MCF 10A (cell line): Measurements from ENCODE around the gene RGS17. TPM values are rescaled to one million over a fixed set of nuclear protein-coding genes. Genes with fewer than 3 reads are reported as not detected.
"Not testable (repeated sequence)": the region's sequence is repeated elsewhere in the genome, so short reads cannot be mapped to it uniquely, and the experiment has no call there.

ENCODE experiments used
- BruUV-seq: library from RNA; stranded (reverse); fragments of 400-500 nt; replicated peaks from 2 replicates; lab custom pipeline; 2021; lab: Mats Ljungman, UMichigan
- CTCF ChIA-PET: fragments of 300-600 bp; sonication (Branson Sonifier 250); formaldehyde crosslinking; extraction: SDS; loops from one replicate; lab custom pipeline; 2021; ENCODE audit warnings: antibody characterized with exemption, inconsistent platforms; lab: Yijun Ruan, JAX
- POLR2A ChIA-PET: fragments of 300-600, 350-650 bp; sonication (Branson Sonifier 250); formaldehyde crosslinking; extraction: SDS; loops from one replicate; lab custom pipeline; 2020; ENCODE audit warnings: antibody characterized with exemption, inconsistent platforms; lab: Yijun Ruan, JAX
- DNase-seq: peaks from one replicate; pipeline ENCODE4 v3.0.0-alpha.2; 2018; ENCODE audit not compliant: unreplicated experiment
- H3K27ac Mint-ChIP-seq: one replicate; pipeline ENCODE4 v1.8.0; 2022; ENCODE audit warnings: mild to moderate bottlenecking, low read depth, mixed read lengths; ENCODE audit not compliant: unreplicated experiment
- H3K27me3 Mint-ChIP-seq: one replicate; pipeline ENCODE4 v1.8.0; 2022; ENCODE audit warnings: mixed read lengths; ENCODE audit not compliant: insufficient read depth, unreplicated experiment
- H3K36me3 Mint-ChIP-seq: one replicate; pipeline ENCODE4 v1.8.0; 2022; ENCODE audit warnings: mild to moderate bottlenecking, moderate library complexity, mixed read lengths; ENCODE audit not compliant: insufficient read depth, unreplicated experiment
- H3K4me1 Mint-ChIP-seq: one replicate; pipeline ENCODE4 v1.8.0; 2022; ENCODE audit warnings: mixed read lengths; ENCODE audit not compliant: insufficient read depth, unreplicated experiment
- H3K4me3 Mint-ChIP-seq: one replicate; pipeline ENCODE4 v1.8.0; 2022; ENCODE audit warnings: mild to moderate bottlenecking, moderate library complexity, mixed read lengths; ENCODE audit not compliant: unreplicated experiment
- H3K9me3 Mint-ChIP-seq: one replicate; pipeline ENCODE4 v1.8.0; 2022; ENCODE audit warnings: mixed read lengths; ENCODE audit not compliant: unreplicated experiment
- CTCF ChIP-seq: fragments of 200-600 bp; IDR thresholded peaks from one replicate; pipeline ENCODE4 v1.8.0; 2022; ENCODE audit warnings: antibody characterized with exemption, mild to moderate bottlenecking; ENCODE audit not compliant: unreplicated experiment
- intact Hi-C: fragments of 100-400 bp; cut with micrococcal nuclease; formaldehyde crosslinking; loops from 2 replicates; pipeline ENCODE4 v1.14.1; 2022
- total RNA-seq: library from RNA; stranded (reverse); gene quantifications from 2 replicates; pipeline ENCODE4 v1.2.3, GENCODE V29; 2022

RGS17 gene
- total RNA-seq, 1 experiment from 2014 or later: 2.5 TPM

- peaks cover 29% of the 10 kb centered on the region for H3K4me1 Mint-ChIP-seq
- no peaks in the 10 kb centered on the region for H3K27me3 Mint-ChIP-seq
- intact Hi-C loops: no loop called here
- CTCF ChIA-PET: interaction anchor here (0.5 to 0.6 kb wide), 2 partner anchors 29 to 85 kb away, joined by 3 read pairs; no protein-coding TSS in a partner anchor
- DNase-seq: peak; percentile 97
- POLR2A ChIA-PET: interaction anchor here (0.7 to 8.0 kb wide), 10 partner anchors 12 to 427 kb away, joined by 3 to 100 read pairs (median 4); partner anchors contain the start of gene FBXO5
- H3K36me3 Mint-ChIP-seq: peaks cover 28% of the 10 kb centered on the region
- H3K9me3 Mint-ChIP-seq: no peaks in the 10 kb centered on the region
- TF ChIP-seq CTCF: no peak
- H3K4me3 Mint-ChIP-seq: peak within 1 kb of the TSS; percentile 99
- peak within 1 kb of the TSS; percentile 97 for H3K27ac Mint-ChIP-seq
- TSS peak; percentile 76 for BruUV-seq
Measured at GRCh38 chr6:153002613-153003365, 128.3 kb downstream of the RGS17 start, which contains the start of gene MTRF1L. TSS of gene MTRF1L (minus strand) at chr6:153002709. CDS start at chr6:153002685, 24 bp downstream.

GRCh38 chr6:153001767-153002612, 129.1 kb downstream of the RGS17 start:
- H3K27me3 Mint-ChIP-seq: no peaks in the 10 kb centered on the region
- intact Hi-C loops: no loop called here
- H3K27ac Mint-ChIP-seq: peak overlapping the region; percentile 97
- H3K4me1 Mint-ChIP-seq: peaks cover 32% of the 10 kb centered on the region
- CTCF ChIA-PET: interaction anchor here (0.5 to 0.6 kb wide), 2 partner anchors 28 to 324 kb away, joined by 3 read pairs; no protein-coding TSS in a partner anchor
- TF ChIP-seq CTCF: no peak
- peak; percentile 27 for DNase-seq
- BruUV-seq: TSS peak; percentile 63
- no peaks in the 10 kb centered on the region for H3K9me3 Mint-ChIP-seq
- peaks cover 35% of the 10 kb centered on the region for H3K36me3 Mint-ChIP-seq
- H3K4me3 Mint-ChIP-seq: peak overlapping the region; percentile 99
- POLR2A ChIA-PET: interaction anchor here (1.3 to 8.0 kb wide), 5 partner anchors 11 to 24 kb away, joined by 4 to 100 read pairs (median 17); partner anchors contain the start of gene FBXO5

GRCh38 chr6:153000790-153001189, 130.3 kb downstream of the RGS17 start:
- H3K27me3 Mint-ChIP-seq, H3K9me3 Mint-ChIP-seq, BruUV-seq, intact Hi-C loops, DNase-seq: not testable (repeated sequence)
- Mint-ChIP-seq H3K36me3 (peaks cover 42% of the 10 kb centered on the region), H3K27ac (peak overlapping the region; percentile 97), H3K4me1 (peaks cover 37% of the 10 kb centered on the region), H3K4me3 (peak overlapping the region; percentile 99)
- POLR2A ChIA-PET: interaction anchor here (0.5 to 8.0 kb wide), 7 partner anchors 10 to 600 kb away, joined by 3 to 100 read pairs (median 4); partner anchors contain the start of gene FBXO5
- CTCF ChIA-PET: interaction anchor here (0.7 kb wide), 2 partner anchors 10 to 52 kb away, joined by 3 read pairs; no protein-coding TSS in a partner anchor

GRCh38 chr6:153000243-153000642, 130.8 kb downstream of the RGS17 start:
- peaks cover 42% of the 10 kb centered on the region for H3K36me3 Mint-ChIP-seq
- peak overlapping the region; percentile 13 for H3K27ac Mint-ChIP-seq
- no TSS peak for BruUV-seq
- CTCF ChIA-PET: interaction anchor here (0.7 to 1.4 kb wide), 3 partner anchors 9 to 52 kb away, joined by 3 to 4 read pairs (median 3); no protein-coding TSS in a partner anchor
- peak overlapping the region; percentile 99 for H3K4me3 Mint-ChIP-seq
- intact Hi-C loops: no loop called here
- no peaks in the 10 kb centered on the region for H3K9me3 Mint-ChIP-seq
- no peak for DNase-seq
- POLR2A ChIA-PET: interaction anchor here (0.7 to 8.0 kb wide), 6 partner anchors 9 to 1059 kb away, joined by 3 to 100 read pairs (median 10); partner anchors contain the start of gene FBXO5
- H3K27me3 Mint-ChIP-seq: no peaks in the 10 kb centered on the region
- H3K4me1 Mint-ChIP-seq: peaks cover 37% of the 10 kb centered on the region
- no peak for TF ChIP-seq CTCF

GRCh38 chr6:152999538-152999937, 131.5 kb downstream of the RGS17 start:
- CTCF ChIA-PET: interaction anchor here (1.4 kb wide), 1 partner anchor 45 kb away, joined by 4 read pairs; no protein-coding TSS in a partner anchor
- H3K4me1 Mint-ChIP-seq: peaks cover 37% of the 10 kb centered on the region
- H3K27ac Mint-ChIP-seq: peak overlapping the region; percentile 13
- intact Hi-C loops, DNase-seq, H3K27me3 Mint-ChIP-seq, H3K9me3 Mint-ChIP-seq, BruUV-seq: not testable (repeated sequence)
- peaks cover 48% of the 10 kb centered on the region for H3K36me3 Mint-ChIP-seq
- POLR2A ChIA-PET: interaction anchor here (0.8 to 8.0 kb wide), 2 partner anchors 15 to 1060 kb away, joined by 3 to 100 read pairs; partner anchors contain the start of gene FBXO5
- peak overlapping the region; percentile 32 for H3K4me3 Mint-ChIP-seq
